PC-9 (cell line): ENCODE measurements around the gene AQP4. TPM values are rescaled to one million over a fixed set of nuclear protein-coding genes. Genes with fewer than 3 reads are reported as not detected.

Source experiments
- BruUV-seq: library from RNA; stranded (reverse); fragments of 400-500 nt; replicated peaks from 2 replicates; lab custom pipeline; 2021; lab: Mats Ljungman, UMichigan
- CTCF ChIA-PET: fragments of 300-600 bp; sonication (Branson Sonifier 250); formaldehyde crosslinking; loops from one replicate; lab custom pipeline; 2022; ENCODE audit warnings: antibody characterized with exemption; lab: Charles Lee
- POLR2A ChIA-PET: fragments of 300-600 bp; sonication (Branson Sonifier 250); formaldehyde crosslinking; loops from one replicate; lab custom pipeline; 2022; ENCODE audit warnings: antibody characterized with exemption; ENCODE audit not compliant: unreplicated experiment; lab: Charles Lee
- DNase-seq, 2 experiments: peaks; one replicate each; pipeline versions ENCODE4 v3.0.0 to v3.0.0-alpha.2; 2015 to 2022; ENCODE audit warnings: mixed read lengths in 1 of 2
- H2AFZ ChIP-seq: fragments of 200-600 bp; sonication (generic); 2 replicates; pipeline ENCODE4 v1.8.1; 2017; ENCODE audit warnings: antibody characterized with exemption
- H3F3A ChIP-seq: fragments of 200-600 bp; sonication (generic); 2 replicates; pipeline ENCODE4 v1.8.1; 2017; ENCODE audit warnings: antibody characterized with exemption, mild to moderate bottlenecking, low read depth; ENCODE audit not compliant: insufficient read depth
- H3K27ac ChIP-seq: fragments of 200-600 bp; sonication (generic); 2 replicates; pipeline ENCODE4 v1.6.1; 2016; ENCODE audit warnings: mixed run types
- H3K27me3 ChIP-seq: fragments of 200-600 bp; sonication (generic); 2 replicates; pipeline ENCODE4 v1.6.1; 2016; ENCODE audit warnings: low read depth, mixed run types; ENCODE audit not compliant: insufficient read depth
- H3K36me3 ChIP-seq: fragments of 200-600 bp; sonication (generic); 2 replicates; pipeline ENCODE4 v1.6.1; 2016; ENCODE audit warnings: low read depth, mixed run types
- H3K4me1 ChIP-seq: fragments of 200-600 bp; sonication (generic); replicated peaks from 2 replicates; pipeline ENCODE4 v1.6.1; 2016; ENCODE audit warnings: mixed run types; ENCODE audit not compliant: insufficient read depth
- H3K4me2 ChIP-seq: fragments of 200-600 bp; sonication (generic); 2 replicates; pipeline ENCODE4 v1.6.1; 2017; ENCODE audit warnings: mixed run types
- H3K4me3 ChIP-seq: fragments of 200-600 bp; sonication (generic); 2 replicates; pipeline ENCODE4 v1.6.1; 2016; ENCODE audit warnings: mixed run types
- H3K79me2 ChIP-seq: fragments of 200-600 bp; sonication (generic); 2 replicates; pipeline ENCODE4 v1.6.1; 2017; ENCODE audit warnings: low read depth, mixed run types
- H3K9me2 ChIP-seq: fragments of 200-600 bp; sonication (generic); 2 replicates; pipeline ENCODE4 v1.8.1; 2017; ENCODE audit warnings: mild to moderate bottlenecking; ENCODE audit not compliant: insufficient read depth
- H3K9me3 ChIP-seq: fragments of 200-600 bp; sonication (generic); 2 replicates; pipeline ENCODE4 v1.8.1; 2016; ENCODE audit warnings: low read depth; ENCODE audit not compliant: insufficient read depth
- H4K20me1 ChIP-seq: fragments of 200-600 bp; sonication (generic); 2 replicates; pipeline ENCODE4 v1.8.1; 2017; ENCODE audit not compliant: insufficient read depth
- EZH2 ChIP-seq: fragments of 200-600 bp; sonication (generic); IDR thresholded peaks from 2 replicates; pipeline ENCODE4 v1.8.0; 2017; ENCODE audit warnings: antibody characterized with exemption, low read depth
- intact Hi-C: fragments of 100-400 bp; cut with micrococcal nuclease; formaldehyde crosslinking; loops from one replicate; pipeline ENCODE4 v1.10.0; 2022; ENCODE audit not compliant: unreplicated experiment
- total RNA-seq: library from RNA; stranded (reverse); gene quantifications from 2 replicates; pipeline ENCODE4 v1.2.3, GENCODE V29; 2021
- TF ChIP-seq, protein P1 (sequence below): fragments of 200-600 bp; sonication (generic); conservative IDR thresholded peaks from 2 replicates; pipeline ENCODE4 v1.6.1; 2017; ENCODE audit warnings: mixed run types, antibody characterized with exemption, mild to moderate bottlenecking, moderate library complexity

Gene AQP4
- total RNA-seq, 1 experiment from 2014 or later: not detected

DNA sequence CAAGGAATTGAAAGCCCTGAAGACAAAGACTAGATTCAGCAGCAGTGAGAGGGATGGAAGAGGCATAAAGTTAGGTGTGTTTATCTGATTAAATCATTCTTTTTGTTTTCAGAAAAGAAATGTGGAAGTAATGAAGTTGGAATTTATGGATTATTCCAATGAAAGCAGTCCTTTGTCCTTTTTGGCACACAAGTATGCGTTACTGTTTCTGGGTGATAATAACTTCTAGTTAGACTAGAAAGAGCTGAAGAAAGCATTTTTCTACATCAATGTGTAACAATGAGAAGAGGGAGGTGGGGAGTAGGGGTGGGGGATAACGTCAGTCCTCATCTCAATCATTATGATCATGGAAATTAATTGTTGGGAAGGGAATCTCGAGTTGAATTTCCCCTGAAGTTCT, 53.0 kb downstream of the AQP4 start:
- H3K79me2 ChIP-seq: no peaks in the 10 kb centered on the region
- no peak for TF ChIP-seq EZH2
- TF ChIP-seq, protein P1, sequence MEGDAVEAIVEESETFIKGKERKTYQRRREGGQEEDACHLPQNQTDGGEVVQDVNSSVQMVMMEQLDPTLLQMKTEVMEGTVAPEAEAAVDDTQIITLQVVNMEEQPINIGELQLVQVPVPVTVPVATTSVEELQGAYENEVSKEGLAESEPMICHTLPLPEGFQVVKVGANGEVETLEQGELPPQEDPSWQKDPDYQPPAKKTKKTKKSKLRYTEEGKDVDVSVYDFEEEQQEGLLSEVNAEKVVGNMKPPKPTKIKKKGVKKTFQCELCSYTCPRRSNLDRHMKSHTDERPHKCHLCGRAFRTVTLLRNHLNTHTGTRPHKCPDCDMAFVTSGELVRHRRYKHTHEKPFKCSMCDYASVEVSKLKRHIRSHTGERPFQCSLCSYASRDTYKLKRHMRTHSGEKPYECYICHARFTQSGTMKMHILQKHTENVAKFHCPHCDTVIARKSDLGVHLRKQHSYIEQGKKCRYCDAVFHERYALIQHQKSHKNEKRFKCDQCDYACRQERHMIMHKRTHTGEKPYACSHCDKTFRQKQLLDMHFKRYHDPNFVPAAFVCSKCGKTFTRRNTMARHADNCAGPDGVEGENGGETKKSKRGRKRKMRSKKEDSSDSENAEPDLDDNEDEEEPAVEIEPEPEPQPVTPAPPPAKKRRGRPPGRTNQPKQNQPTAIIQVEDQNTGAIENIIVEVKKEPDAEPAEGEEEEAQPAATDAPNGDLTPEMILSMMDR: no peak
- CTCF ChIA-PET: no interaction called here
- H3K4me3 ChIP-seq: no peak overlapping the region
- H3K9me2 ChIP-seq: no peaks in the 10 kb centered on the region
- no peaks in the 10 kb centered on the region for H3F3A ChIP-seq
- no peaks in the 10 kb centered on the region for H3K36me3 ChIP-seq
- H3K27ac ChIP-seq: no peak overlapping the region
- intact Hi-C loops: no loop called here
- no peaks in the 10 kb centered on the region for H4K20me1 ChIP-seq
- no peak for DNase-seq
- no peak overlapping the region for H2AFZ ChIP-seq
- H3K4me1 ChIP-seq: no peaks in the 10 kb centered on the region
- POLR2A ChIA-PET: no interaction called here
- BruUV-seq: no TSS peak
- H3K4me2 ChIP-seq: no peak overlapping the region
- H3K9me3 ChIP-seq: no peaks in the 10 kb centered on the region
- no peaks in the 10 kb centered on the region for H3K27me3 ChIP-seq

DNA sequence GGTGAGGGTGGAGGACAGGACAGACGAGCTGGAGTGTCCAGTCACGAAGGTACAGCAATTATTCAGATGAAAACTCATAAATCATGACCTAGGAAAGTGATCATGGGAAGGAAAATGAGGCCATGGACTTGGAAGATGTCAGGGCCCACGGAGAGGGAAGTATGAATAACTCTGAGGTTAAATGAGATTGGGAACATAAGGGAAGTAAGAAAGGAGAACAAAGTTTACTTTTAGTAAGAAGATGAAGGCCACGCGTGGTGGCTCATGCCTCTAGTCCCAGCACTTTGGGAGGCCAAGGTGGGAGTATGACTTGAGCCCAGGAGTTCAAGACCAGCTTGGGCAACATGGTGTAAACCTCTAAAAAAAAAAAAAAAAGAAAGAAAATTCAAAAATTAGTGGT, 56.2 kb downstream of the AQP4 start:
- TF ChIP-seq, protein P1: no peak
- no peak for TF ChIP-seq EZH2
- intact Hi-C loops: no loop called here
- Histone ChIP-seq H3F3A (no peaks in the 10 kb centered on the region), H3K27ac (no peak overlapping the region), H4K20me1 (no peaks in the 10 kb centered on the region), H3K79me2 (no peaks in the 10 kb centered on the region), H3K4me1 (no peaks in the 10 kb centered on the region), H3K9me2 (no peaks in the 10 kb centered on the region), H3K36me3 (no peaks in the 10 kb centered on the region), H3K4me3 (no peak overlapping the region), H2AFZ (no peak overlapping the region), H3K9me3 (no peaks in the 10 kb centered on the region), H3K4me2 (no peak overlapping the region), H3K27me3 (no peaks in the 10 kb centered on the region)
- no TSS peak for BruUV-seq
- CTCF ChIA-PET: no interaction called here
- POLR2A ChIA-PET: no interaction called here
- DNase-seq: no peak

GRCh38 chr18:26806224-26806623, 59.3 kb downstream of the AQP4 start:
- Histone ChIP-seq H3K36me3 (no peaks in the 10 kb centered on the region), H3K79me2 (no peaks in the 10 kb centered on the region), H3K4me3 (no peak overlapping the region), H4K20me1 (no peaks in the 10 kb centered on the region), H3K27me3 (no peaks in the 10 kb centered on the region), H3K4me1 (no peaks in the 10 kb centered on the region), H3K4me2 (no peak overlapping the region), H2AFZ (no peak overlapping the region), H3F3A (no peaks in the 10 kb centered on the region), H3K27ac (no peak overlapping the region), H3K9me2 (no peaks in the 10 kb centered on the region), H3K9me3 (no peaks in the 10 kb centered on the region)
- CTCF ChIA-PET: no interaction called here
- no TSS peak for BruUV-seq
- intact Hi-C loops: no loop called here
- POLR2A ChIA-PET: no interaction called here
- TF ChIP-seq EZH2: no peak
- TF ChIP-seq, protein P1: no peak
- DNase-seq: no peak
